ENCODE data around the gene HIRA. TPM values are rescaled to one million over a fixed set of nuclear protein-coding genes. Genes with fewer than 3 reads are reported as not detected.

Gene HIRA
- total RNA-seq, 5 donors from 2014 or later (not counting 1 experiment from before 2014, with no cell fraction given): 24.4 to 31.4 (median 29.2) TPM

GRCh38 chr22:19387038-19387437 is 44.5 kb downstream of the HIRA start:
- Histone ChIP-seq H3K4me3 (ENCODE audit: control insufficient read depth in 1 of 2, extremely low read depth in 1 of 2, low read length in 1 of 2) (no peak overlapping the region), H3K36me3 (ENCODE audit: control insufficient read depth in 2 of 2, extremely low read depth in 1 of 2, insufficient read depth in 1 of 2, low read length in 1 of 2) (peaks cover 21 to 81% of the 10 kb centered on the region in 2 donors), H3K27ac (ENCODE audit: low read length) (no peak overlapping the region), H3K4me1 (ENCODE audit: control insufficient read depth in 1 of 2, extremely low read depth in 1 of 2, insufficient read depth in 2 of 2, low read length in 2 of 2) (no peaks in the 10 kb centered on the region), H3K27me3 (replicated peaks in 1 of 2; ENCODE audit: control insufficient read depth in 2 of 2, extremely low read depth in 1 of 2, insufficient read depth in 2 of 2, low read length in 1 of 2) (no peaks in the 10 kb centered on the region), H3K9me3 (no peaks in the 10 kb centered on the region)
- H3K4me3 Mint-ChIP-seq: no peak overlapping the region
- ATAC-seq (replicated peaks in 1 of 4) (no peak), DNase-seq (no peak)
- H3K36me3 Mint-ChIP-seq: peaks cover 57% of the 10 kb centered on the region
- no CpG with 5 or more reads among the region's 2 CpGs for WGBS (ENCODE audit: insufficient coverage)
- H3K4me1 Mint-ChIP-seq: no peaks in the 10 kb centered on the region
- no peaks in the 10 kb centered on the region for H3K27me3 Mint-ChIP-seq
- no peak overlapping the region for H3K27ac Mint-ChIP-seq
- ChIA-PET POLR2A (interaction anchor here (0.5 to 0.6 kb wide), 2 partner anchors 16 to 41 kb away, joined by 3 to 6 read pairs; no protein-coding TSS in a partner anchor), CTCF (no interaction called here)
- H3K9me3 Mint-ChIP-seq: no peaks in the 10 kb centered on the region

- ATAC-seq (replicated peaks in 1 of 4): no peak
- ChIA-PET POLR2A (interaction anchor here in 1 of 2 donors (0.5 kb wide), 1 partner anchor 17 kb away, joined by 6 read pairs; no protein-coding TSS in a partner anchor), CTCF (no interaction called here)
- peaks cover 59% of the 10 kb centered on the region for H3K36me3 Mint-ChIP-seq
- no peaks in the 10 kb centered on the region for H3K4me1 Mint-ChIP-seq
- H3K36me3 ChIP-seq (ENCODE audit: control insufficient read depth in 2 of 2, extremely low read depth in 1 of 2, insufficient read depth in 1 of 2, low read length in 1 of 2): peaks cover 17 to 83% of the 10 kb centered on the region in 2 donors
- no peaks in the 10 kb centered on the region for H3K27me3 Mint-ChIP-seq
- no peaks in the 10 kb centered on the region for H3K4me1 ChIP-seq (ENCODE audit: control insufficient read depth in 1 of 2, extremely low read depth in 1 of 2, insufficient read depth in 2 of 2, low read length in 2 of 2)
- no peaks in the 10 kb centered on the region for H3K9me3 ChIP-seq
- no peaks in the 10 kb centered on the region for H3K9me3 Mint-ChIP-seq
- H3K27ac ChIP-seq (ENCODE audit: low read length): no peak overlapping the region
- H3K4me3 Mint-ChIP-seq: no peak overlapping the region
- 100% methylated on average over 2 of the region's 2 CpGs for WGBS (ENCODE audit: insufficient coverage)
- no peaks in the 10 kb centered on the region for H3K27me3 ChIP-seq (replicated peaks in 1 of 2; ENCODE audit: control insufficient read depth in 2 of 2, extremely low read depth in 1 of 2, insufficient read depth in 2 of 2, low read length in 1 of 2)
- no peak for DNase-seq
- H3K27ac Mint-ChIP-seq: no peak overlapping the region
- no peak overlapping the region for H3K4me3 ChIP-seq (ENCODE audit: control insufficient read depth in 1 of 2, extremely low read depth in 1 of 2, low read length in 1 of 2)
These were observed 45.3 kb downstream of the HIRA start for GRCh38 chr22:19386248-19386647.

- Mint-ChIP-seq H3K4me3 (no peak overlapping the region), H3K27me3 (no peaks in the 10 kb centered on the region), H3K4me1 (no peaks in the 10 kb centered on the region), H3K27ac (no peak overlapping the region), H3K9me3 (no peaks in the 10 kb centered on the region), H3K36me3 (peaks cover 57% of the 10 kb centered on the region)
- Histone ChIP-seq H3K4me1 (ENCODE audit: control insufficient read depth in 1 of 2, extremely low read depth in 1 of 2, insufficient read depth in 2 of 2, low read length in 2 of 2) (no peaks in the 10 kb centered on the region), H3K27me3 (replicated peaks in 1 of 2; ENCODE audit: control insufficient read depth in 2 of 2, extremely low read depth in 1 of 2, insufficient read depth in 2 of 2, low read length in 1 of 2) (no peaks in the 10 kb centered on the region), H3K27ac (ENCODE audit: low read length) (no peak overlapping the region), H3K4me3 (ENCODE audit: control insufficient read depth in 1 of 2, extremely low read depth in 1 of 2, low read length in 1 of 2) (no peak overlapping the region), H3K9me3 (no peaks in the 10 kb centered on the region), H3K36me3 (ENCODE audit: control insufficient read depth in 2 of 2, extremely low read depth in 1 of 2, insufficient read depth in 1 of 2, low read length in 1 of 2) (peaks cover 17 to 87% of the 10 kb centered on the region in 2 donors)
- ChIA-PET CTCF (no interaction called here), POLR2A (no interaction called here)
- DNase-seq (no peak), ATAC-seq (replicated peaks in 1 of 4) (no peak)
- WGBS (ENCODE audit: insufficient coverage): 97% methylated on average over 11 of the region's 14 CpGs
These were observed 46.2 kb downstream of the HIRA start for GRCh38 chr22:19385221-19385906.

- ATAC-seq (replicated peaks in 1 of 4) (no peak), DNase-seq (no peak)
- Mint-ChIP-seq H3K9me3 (no peaks in the 10 kb centered on the region), H3K36me3 (peaks cover 54% of the 10 kb centered on the region), H3K27me3 (no peaks in the 10 kb centered on the region), H3K4me1 (no peaks in the 10 kb centered on the region), H3K27ac (no peak overlapping the region), H3K4me3 (no peak overlapping the region)
- Histone ChIP-seq H3K27ac (ENCODE audit: low read length) (no peak overlapping the region), H3K36me3 (ENCODE audit: control insufficient read depth in 2 of 2, extremely low read depth in 1 of 2, insufficient read depth in 1 of 2, low read length in 1 of 2) (peaks cover 14 to 74% of the 10 kb centered on the region in 2 donors), H3K4me1 (ENCODE audit: control insufficient read depth in 1 of 2, extremely low read depth in 1 of 2, insufficient read depth in 2 of 2, low read length in 2 of 2) (no peaks in the 10 kb centered on the region), H3K4me3 (ENCODE audit: control insufficient read depth in 1 of 2, extremely low read depth in 1 of 2, low read length in 1 of 2) (no peak overlapping the region), H3K9me3 (no peaks in the 10 kb centered on the region), H3K27me3 (replicated peaks in 1 of 2; ENCODE audit: control insufficient read depth in 2 of 2, extremely low read depth in 1 of 2, insufficient read depth in 2 of 2, low read length in 1 of 2) (no peaks in the 10 kb centered on the region)
- POLR2A ChIA-PET: no interaction called here
- WGBS (ENCODE audit: insufficient coverage): 99% methylated on average over 8 of the region's 9 CpGs
- CTCF ChIA-PET: no interaction called here
These were observed 48.2 kb downstream of the HIRA start for GRCh38 chr22:19383292-19383691.

- Histone ChIP-seq H3K4me3 (ENCODE audit: control insufficient read depth in 1 of 2, extremely low read depth in 1 of 2, low read length in 1 of 2) (no peak overlapping the region), H3K4me1 (ENCODE audit: control insufficient read depth in 1 of 2, extremely low read depth in 1 of 2, insufficient read depth in 2 of 2, low read length in 2 of 2) (no peaks in the 10 kb centered on the region), H3K36me3 (ENCODE audit: control insufficient read depth in 2 of 2, extremely low read depth in 1 of 2, insufficient read depth in 1 of 2, low read length in 1 of 2) (peaks cover 14 to 75% of the 10 kb centered on the region in 2 donors), H3K9me3 (no peaks in the 10 kb centered on the region), H3K27ac (ENCODE audit: low read length) (no peak overlapping the region), H3K27me3 (replicated peaks in 1 of 2; ENCODE audit: control insufficient read depth in 2 of 2, extremely low read depth in 1 of 2, insufficient read depth in 2 of 2, low read length in 1 of 2) (no peaks in the 10 kb centered on the region)
- POLR2A ChIA-PET: no interaction called here
- H3K27ac Mint-ChIP-seq: no peak overlapping the region
- peaks cover 54% of the 10 kb centered on the region for H3K36me3 Mint-ChIP-seq
- ATAC-seq (replicated peaks in 1 of 4) (no peak), DNase-seq (no peak)
- no peaks in the 10 kb centered on the region for H3K27me3 Mint-ChIP-seq
- H3K4me1 Mint-ChIP-seq: no peaks in the 10 kb centered on the region
- no peaks in the 10 kb centered on the region for H3K9me3 Mint-ChIP-seq
- CTCF ChIA-PET: no interaction called here
- WGBS (ENCODE audit: insufficient coverage): 98% methylated on average over 4 of the region's 5 CpGs
- H3K4me3 Mint-ChIP-seq: no peak overlapping the region
These were observed 49.3 kb downstream of the HIRA start for GRCh38 chr22:19382240-19382639.

- POLR2A ChIA-PET: no interaction called here
- Mint-ChIP-seq H3K27ac (no peak overlapping the region), H3K27me3 (no peaks in the 10 kb centered on the region), H3K4me1 (no peaks in the 10 kb centered on the region), H3K4me3 (no peak overlapping the region), H3K9me3 (no peaks in the 10 kb centered on the region), H3K36me3 (peaks cover 59% of the 10 kb centered on the region)
- Histone ChIP-seq H3K9me3 (no peaks in the 10 kb centered on the region), H3K36me3 (ENCODE audit: control insufficient read depth in 2 of 2, extremely low read depth in 1 of 2, insufficient read depth in 1 of 2, low read length in 1 of 2) (peaks cover 11 to 78% of the 10 kb centered on the region in 2 donors), H3K27ac (ENCODE audit: low read length) (no peak overlapping the region), H3K4me3 (ENCODE audit: control insufficient read depth in 1 of 2, extremely low read depth in 1 of 2, low read length in 1 of 2) (no peak overlapping the region), H3K4me1 (ENCODE audit: control insufficient read depth in 1 of 2, extremely low read depth in 1 of 2, insufficient read depth in 2 of 2, low read length in 2 of 2) (no peaks in the 10 kb centered on the region), H3K27me3 (replicated peaks in 1 of 2; ENCODE audit: control insufficient read depth in 2 of 2, extremely low read depth in 1 of 2, insufficient read depth in 2 of 2, low read length in 1 of 2) (no peaks in the 10 kb centered on the region)
- CTCF ChIA-PET: no interaction called here
- DNase-seq: no peak
- ATAC-seq (replicated peaks in 1 of 4): no peak
These were observed 53.2 kb downstream of the HIRA start for GRCh38 chr22:19378344-19378674.
